Brain pericyte (primary cell): ENCODE data around the gene PRKAG2.
A peak's percentile ranks its signal among the peaks of the same experiment; 100 is the strongest.

Experiments
- DNase-seq: peaks from one replicate; pipeline ENCODE4 v3.0.0-alpha.2; 2012; ENCODE audit warnings: low read depth, low spot score

The PRKAG2 gene

DNA sequence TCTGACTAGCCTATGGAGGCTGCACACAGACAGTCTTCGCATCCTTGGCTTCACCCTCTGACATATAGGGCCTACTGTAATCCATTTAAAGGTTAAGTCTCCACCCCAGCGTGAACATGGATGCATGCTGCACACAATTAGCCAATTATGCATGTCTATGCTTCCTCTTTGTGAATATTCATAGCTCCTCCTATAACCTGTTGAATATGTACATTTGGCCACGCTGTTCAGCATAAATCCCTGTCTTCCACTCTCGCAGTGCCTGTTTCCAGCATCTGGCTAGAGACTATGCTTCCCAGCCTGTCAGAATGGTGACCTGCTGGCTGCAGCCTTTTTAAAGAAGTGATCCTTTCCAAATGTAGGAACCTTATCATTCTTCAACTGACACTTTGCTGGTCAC, 106.7 kb downstream of the PRKAG2 start:
- DNase-seq = no peak

DNA sequence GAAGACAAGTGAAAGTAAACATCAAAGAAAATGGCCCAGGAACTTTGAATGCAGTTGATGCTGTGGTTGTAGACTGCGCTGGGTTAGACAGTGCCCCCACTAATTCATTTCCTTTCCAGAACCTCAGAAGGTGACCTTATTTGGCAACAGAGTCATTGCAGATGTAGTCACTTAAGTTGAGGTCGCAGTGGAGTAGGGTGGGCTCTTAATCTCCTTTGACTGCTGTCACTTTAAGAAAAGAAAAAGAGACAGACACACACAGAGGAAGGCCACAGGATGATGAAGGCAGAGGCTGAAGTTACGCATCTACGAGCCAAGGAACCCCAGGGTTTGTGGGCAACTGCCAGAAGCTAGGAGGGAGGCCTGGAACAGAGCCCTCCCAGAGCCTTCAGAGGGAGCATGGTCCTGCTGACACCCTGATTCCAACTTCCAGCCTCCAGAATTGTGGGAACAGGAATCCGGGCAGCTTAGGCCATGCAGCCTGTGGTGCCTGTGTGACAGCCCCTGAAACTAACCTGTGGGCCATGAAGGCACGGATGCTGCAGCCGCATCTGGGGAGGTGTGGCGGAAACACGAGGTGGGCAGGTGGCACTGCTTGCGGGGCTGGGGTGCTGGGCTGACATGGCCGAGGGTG, 107.6 kb downstream of the PRKAG2 start:
- no peak for DNase-seq

DNA sequence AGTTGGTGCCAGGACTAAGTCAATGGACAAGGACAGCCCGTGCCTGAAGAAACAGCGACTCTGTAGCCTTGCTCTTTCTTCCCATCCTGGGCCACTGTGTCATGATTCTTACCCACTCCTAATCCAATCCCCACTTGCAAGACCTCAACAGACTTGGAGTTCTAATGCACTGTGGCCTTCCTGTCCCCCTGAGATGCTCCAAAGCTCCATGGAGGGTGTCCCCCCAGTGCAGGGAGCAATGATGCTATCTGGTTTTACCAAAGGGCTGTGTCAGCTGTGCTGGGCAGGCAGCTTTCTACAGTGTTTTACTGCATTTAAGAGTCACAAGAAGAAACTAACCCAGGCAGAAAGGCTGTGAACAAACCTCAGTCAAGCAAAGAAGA, 108.1 kb downstream of the PRKAG2 start:
- DNase-seq = no peak

- DNase-seq = no peak
These were observed 109.4 kb downstream of the PRKAG2 start for GRCh38 chr7:151767557-151767956.

DNA sequence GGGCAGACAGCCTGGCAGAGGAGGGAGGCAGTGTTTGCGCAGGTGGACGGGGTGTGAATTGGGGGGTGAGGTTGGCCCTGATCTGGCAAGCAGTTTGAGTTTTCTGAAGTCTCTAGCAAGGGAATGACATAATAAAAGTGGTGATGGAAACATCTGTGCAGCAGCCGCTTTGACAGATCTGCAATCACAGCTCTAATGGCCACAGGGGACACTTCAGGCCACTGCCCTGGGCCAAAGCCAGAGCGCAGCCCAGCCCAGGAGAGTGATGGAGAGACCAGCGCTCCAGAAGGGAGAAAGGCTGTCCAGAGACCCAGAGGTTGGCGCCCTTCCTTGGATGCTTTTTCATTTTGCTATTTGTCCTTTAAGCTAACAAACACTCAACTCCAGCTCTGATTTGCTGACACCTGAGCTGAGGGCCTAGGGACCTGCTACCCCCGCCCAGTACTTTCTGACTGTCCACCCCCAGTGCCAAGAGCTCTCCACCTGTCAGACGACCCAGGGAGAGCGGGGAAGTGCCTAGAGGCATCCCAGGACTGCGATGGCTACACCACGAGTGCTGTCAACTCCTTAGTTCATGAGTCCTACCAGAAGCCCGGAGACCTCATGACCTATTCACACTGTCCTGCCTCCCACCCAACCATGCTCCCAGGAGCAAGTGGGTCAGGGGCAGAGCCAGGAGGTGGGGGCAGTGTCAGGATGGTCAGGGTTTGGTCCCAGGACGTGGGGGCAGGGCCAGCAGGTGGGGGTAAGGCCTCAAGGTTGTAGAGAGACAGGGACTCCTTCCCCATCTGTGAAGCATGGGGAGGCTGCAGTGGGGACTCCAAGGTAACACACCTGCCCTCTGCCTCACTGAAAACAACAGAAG, 112.6 kb downstream of the PRKAG2 start:
- no peak for DNase-seq

DNA sequence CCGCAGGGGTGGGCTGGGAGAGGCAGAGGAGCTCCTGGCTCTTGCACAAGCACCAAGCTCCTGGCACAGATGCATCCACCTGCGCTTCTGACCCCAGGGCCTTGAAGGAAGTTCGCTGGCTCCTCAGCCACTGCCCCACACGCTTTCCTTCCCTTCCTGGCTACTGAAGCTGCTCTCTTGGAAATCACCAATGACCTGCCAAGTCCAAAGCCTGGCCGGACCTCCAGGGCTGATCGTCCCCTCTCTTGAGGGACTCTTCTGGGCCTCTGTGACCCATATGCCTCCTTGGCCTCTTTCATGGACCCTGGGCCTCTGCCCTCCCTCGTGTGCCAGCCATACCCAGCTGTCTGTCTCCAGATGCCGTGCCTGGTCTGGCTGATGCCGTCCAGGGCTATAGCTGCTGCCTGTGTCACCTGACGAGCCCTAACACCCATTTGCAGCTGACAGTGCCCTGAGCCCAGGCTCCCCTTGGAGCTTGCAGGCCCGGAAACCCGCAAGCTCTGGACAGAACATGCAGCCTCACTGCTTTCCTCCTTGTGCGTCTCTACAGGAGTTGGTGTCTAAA, 113.4 kb downstream of the PRKAG2 start:
- no peak for DNase-seq

DNA sequence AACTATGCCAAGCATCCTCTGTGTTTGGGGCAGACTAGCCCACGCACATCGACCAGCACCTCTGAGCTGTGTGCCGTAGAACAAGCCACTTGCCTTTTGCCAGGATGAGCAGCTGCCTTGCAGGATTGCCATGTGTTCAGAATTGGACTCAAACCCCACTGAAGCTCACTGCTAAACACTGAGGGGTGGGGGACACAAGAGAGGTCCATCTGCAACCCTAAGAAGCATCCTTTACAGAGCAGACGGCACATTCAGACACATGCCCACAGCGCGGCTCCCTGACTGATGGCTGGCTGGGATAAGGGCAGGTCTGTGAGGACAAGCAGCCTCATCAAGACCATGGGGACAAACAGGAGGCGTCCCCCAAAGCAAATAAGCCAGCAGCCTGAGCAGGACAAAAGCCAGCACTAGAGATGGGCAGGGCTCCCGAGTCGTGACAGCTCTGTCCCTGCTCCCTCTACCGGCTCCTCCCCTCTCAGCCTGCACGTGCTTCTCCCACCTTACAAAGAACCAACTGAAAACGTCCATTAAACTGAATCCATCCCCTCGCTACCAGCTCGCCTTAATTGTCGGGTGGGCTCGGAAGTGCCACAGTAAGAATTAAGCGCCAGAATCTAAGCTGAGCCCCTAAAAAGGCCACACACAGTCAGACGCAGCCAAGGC, 114.2 kb downstream of the PRKAG2 start:
- DNase-seq = no peak

GRCh38 chr7:151761957-151762356, 115.0 kb downstream of the PRKAG2 start:
- DNase-seq = no peak

- no peak for DNase-seq
These were observed 115.7 kb downstream of the PRKAG2 start for GRCh38 chr7:151761231-151761630.

DNA sequence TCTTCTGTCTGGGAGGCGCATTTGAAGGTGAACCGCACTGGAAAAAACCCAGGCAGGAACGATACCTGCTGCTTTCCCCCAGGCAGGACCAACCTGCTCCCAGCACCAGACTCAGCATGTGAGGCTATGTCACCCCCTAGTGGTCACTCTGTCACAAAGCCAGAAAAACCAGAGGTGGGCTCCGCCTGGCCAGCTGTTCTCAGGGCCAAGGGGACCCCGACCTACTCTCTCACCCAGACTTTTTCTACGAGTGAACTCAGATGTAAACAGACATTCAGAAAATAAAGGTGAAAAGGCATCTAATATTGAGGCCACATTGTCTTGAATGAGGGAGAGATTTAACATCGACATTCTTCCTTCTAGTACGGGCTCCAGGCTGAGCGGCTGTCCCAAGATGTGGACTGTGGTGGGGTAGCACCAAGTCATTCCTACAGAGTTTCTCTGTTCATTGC, 117.3 kb downstream of the PRKAG2 start:
- DNase-seq = no peak

DNA sequence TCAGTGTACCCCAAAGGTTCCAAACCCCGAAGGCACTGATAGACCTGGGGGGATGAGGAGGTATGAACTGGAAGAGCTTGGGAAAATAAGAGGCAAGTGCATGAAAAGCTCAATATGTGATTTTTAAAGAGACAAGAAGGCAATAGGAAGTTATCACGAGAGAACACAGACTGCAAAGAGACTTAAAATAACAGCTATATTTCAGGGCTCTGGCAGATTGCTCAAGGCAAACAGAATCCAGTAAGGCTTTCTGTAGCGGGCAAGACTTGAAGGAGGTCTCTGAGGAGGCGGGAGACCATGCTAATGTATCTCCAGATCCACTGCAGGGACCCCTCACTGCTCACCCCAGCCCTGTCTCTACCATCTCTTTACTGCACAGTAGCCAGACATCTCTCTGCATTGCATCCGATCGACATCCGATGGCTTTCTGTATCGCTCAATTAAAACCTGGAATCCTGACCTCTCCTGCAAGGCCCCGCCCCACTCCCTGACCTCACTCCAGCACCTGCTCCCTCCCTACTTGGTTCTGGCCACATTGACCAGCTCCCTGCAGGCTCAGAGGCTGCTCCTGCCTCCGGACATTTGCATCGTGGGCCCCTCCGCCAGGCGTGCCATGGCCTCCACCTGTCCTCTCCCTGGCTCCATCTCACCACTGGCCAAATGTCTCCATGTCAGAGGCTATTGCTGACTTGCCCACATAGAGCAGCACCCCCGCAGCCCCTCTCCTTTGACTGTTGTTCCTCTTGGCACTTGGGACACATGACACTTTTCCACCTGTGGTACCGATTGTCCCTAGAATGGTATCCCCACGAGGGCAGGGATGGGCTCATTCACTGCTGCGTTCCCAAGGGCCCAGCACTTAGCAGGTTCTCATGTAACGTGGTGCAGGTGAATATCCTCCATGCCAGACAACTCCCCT, 118.0 kb downstream of the PRKAG2 start:
- DNase-seq = no peak

DNA sequence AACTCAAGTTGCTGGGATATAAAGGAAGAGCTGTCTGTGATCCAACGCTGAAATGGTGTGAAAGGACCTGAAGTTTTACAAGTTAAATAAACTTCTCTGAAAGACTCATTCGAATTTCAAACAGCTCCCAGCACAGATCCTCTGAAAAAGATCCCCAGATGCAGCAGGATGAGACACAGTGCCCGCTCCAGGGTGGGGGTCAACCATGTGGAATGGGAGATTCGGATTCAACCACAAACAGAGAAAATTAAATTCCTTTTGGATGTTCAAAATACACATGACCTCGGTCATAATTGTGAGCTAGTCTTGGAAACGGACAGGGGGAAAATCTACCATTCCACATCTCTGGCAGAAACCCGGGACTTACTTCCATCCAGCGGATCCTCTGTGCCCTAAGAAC, 119.6 kb downstream of the PRKAG2 start:
- no peak for DNase-seq

DNA sequence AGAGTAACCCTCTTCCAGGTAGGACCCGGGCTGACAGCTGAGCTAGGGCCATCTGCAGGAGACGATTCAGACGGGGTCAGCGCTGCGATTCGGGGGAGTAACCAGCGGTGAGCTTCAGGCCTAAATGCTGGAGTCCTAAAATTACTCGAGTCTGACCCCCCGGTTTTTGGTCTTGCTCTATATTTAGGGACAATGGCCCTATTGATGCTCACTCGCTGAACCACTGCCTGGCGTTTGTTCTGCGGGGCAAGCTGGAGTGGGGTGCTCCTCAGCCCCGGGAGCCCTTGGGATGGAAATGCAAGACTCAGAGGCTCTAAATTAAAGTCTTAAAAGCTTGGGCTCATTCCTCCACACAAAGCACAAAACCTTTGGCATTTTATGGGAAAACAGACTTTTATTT, 120.0 kb downstream of the PRKAG2 start:
- no peak for DNase-seq

GRCh38 chr7:151756076-151756731, 120.7 kb downstream of the PRKAG2 start:
- DNase-seq = no peak

DNA sequence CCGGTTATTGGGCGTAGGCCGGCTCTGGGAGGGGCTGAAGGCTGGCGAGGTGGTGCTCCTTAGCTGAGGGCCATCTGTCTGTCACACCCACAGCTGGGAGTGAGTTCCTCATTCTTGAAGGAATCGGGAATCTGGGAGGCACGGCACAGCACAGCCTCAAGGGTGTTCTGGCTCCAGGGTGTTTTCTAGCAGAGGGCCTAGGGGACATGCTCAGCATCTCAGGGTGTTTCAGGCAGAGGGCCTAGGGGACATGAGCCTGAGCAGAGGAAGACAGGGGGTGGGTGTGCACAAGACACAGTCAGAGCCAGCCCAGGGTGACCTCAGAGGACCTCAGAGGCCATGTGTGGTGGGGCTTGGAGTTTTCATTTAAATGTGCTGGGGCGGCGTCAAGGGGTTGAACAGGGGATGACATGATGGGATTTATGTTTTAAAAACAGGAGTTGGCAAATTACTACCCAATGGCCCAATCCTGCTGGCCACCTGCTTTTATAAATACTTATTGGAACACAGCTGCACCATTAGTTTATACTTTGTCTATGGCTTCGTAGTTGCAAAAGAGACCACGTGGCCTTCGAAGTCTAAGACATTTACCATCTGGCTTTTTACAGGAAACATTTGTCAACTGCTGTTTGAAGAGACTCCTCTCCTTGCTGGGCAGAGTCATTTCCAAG, 121.6 kb downstream of the PRKAG2 start:
- no peak for DNase-seq

DNA sequence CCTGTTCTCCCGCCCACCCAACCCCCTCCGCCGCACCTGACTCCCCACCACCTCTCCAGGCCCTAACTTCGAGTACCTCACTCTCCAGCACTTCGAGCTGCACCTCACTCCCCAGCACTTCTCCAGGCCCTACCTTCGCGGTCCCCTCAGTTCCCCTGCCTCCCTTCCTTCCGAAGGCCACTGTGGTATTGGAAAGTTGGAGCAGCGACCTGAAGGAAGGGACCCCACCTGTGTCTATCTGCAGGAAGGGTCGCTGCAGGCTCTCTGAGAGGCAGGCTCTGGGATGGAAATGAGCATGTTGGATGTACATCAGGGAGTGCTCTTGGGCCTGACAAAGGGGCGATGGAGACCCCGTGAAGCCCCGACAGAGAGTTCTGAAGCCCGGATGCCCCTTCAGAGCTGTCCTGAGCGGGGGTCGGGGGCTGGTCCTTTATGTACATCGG, 122.2 kb downstream of the PRKAG2 start:
- DNase-seq = no peak

- peak; percentile 79 for DNase-seq
These were observed 122.7 kb downstream of the PRKAG2 start for GRCh38 chr7:151754142-151754590.

- DNase-seq = no peak
These were observed 123.9 kb downstream of the PRKAG2 start for GRCh38 chr7:151752816-151753595.

DNA sequence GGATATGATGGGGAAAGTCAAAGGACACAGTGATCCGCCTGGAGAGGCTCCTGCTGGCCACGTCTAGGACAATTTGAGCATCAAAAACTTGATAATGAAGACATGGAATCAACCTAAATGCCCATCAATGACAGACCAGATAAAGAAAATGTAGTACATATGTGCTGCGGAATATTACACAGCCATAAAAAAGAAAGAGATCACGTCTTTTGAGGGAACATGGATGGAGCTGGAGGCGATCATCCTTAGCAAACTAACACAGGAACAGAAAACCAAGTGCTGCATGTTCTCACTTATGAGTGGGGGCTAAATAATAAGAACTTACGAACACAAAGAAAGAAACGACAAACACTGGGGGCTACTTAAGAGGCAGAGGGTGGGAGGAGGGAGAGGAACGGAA, 124.9 kb downstream of the PRKAG2 start:
- DNase-seq = no peak
